HepG2 (cell line): ENCODE measurements around the gene SRSF3. TPM values are rescaled to one million over a fixed set of nuclear protein-coding genes. Genes with fewer than 3 reads are reported as not detected.

ENCODE experiments used
- CREB3 ChIP-seq: sonication (generic); formaldehyde crosslinking; IDR thresholded peaks from 2 replicates; pipeline ENCODE4 v1.5.0; 2020; ENCODE audit warnings: missing genetic modification reagents
- HDAC1 ChIP-seq: sonication (generic); formaldehyde crosslinking; IDR thresholded peaks from 2 replicates; pipeline ENCODE4 v1.5.1; 2020; ENCODE audit warnings: mild to moderate bottlenecking, missing genetic modification reagents
- KDM6A ChIP-seq: IDR thresholded peaks from 2 replicates; pipeline ENCODE4 v1.6.1; 2016; ENCODE audit warnings: low read depth
- MYNN ChIP-seq: sonication (generic); formaldehyde crosslinking; IDR thresholded peaks from 2 replicates; pipeline ENCODE4 v1.4.0; 2020; ENCODE audit warnings: mild to moderate bottlenecking, low read depth, missing genetic modification reagents
- SIN3A ChIP-seq: IDR thresholded peaks from 2 replicates; pipeline ENCODE4 v1.6.1; 2011; ENCODE audit warnings: low read depth, mild to moderate bottlenecking, control low read depth, low read length, borderline replicate concordance
- SNAPC4 ChIP-seq: sonication (generic); formaldehyde crosslinking; IDR thresholded peaks from 2 replicates; pipeline ENCODE4 v1.4.0; 2020; ENCODE audit warnings: mild to moderate bottlenecking, missing genetic modification reagents
- SPEN ChIP-seq: sonication (generic); formaldehyde crosslinking; IDR thresholded peaks from 2 replicates; pipeline ENCODE4 v1.5.1; 2020; ENCODE audit warnings: low read depth, mild to moderate bottlenecking, missing genetic modification reagents
- ZC3H4 ChIP-seq: sonication (generic); formaldehyde crosslinking; IDR thresholded peaks from 2 replicates; pipeline ENCODE4 v1.4.0; 2020; ENCODE audit warnings: missing genetic modification reagents, borderline replicate concordance
- ZNF143 ChIP-seq: sonication (generic); formaldehyde crosslinking; IDR thresholded peaks from 2 replicates; pipeline ENCODE4 v1.4.0; 2020; ENCODE audit warnings: missing genetic modification reagents
- ZNF431 ChIP-seq: sonication (generic); formaldehyde crosslinking; IDR thresholded peaks from 2 replicates; pipeline ENCODE4 v1.9.0; 2022; ENCODE audit warnings: missing genetic modification reagents, low read depth, mild to moderate bottlenecking, borderline replicate concordance
- ZNF446 ChIP-seq: sonication (generic); formaldehyde crosslinking; IDR thresholded peaks from 2 replicates; pipeline ENCODE4 v1.5.0; 2020; ENCODE audit warnings: mild to moderate bottlenecking, missing genetic modification reagents
- ZNF576 ChIP-seq: sonication (generic); formaldehyde crosslinking; IDR thresholded peaks from 2 replicates; pipeline ENCODE4 v1.4.0; 2020; ENCODE audit warnings: mild to moderate bottlenecking, missing genetic modification reagents
- ZNF761 ChIP-seq: sonication (generic); formaldehyde crosslinking; conservative IDR thresholded peaks from 2 replicates; pipeline ENCODE4 v1.4.0; 2020; ENCODE audit warnings: mild to moderate bottlenecking, missing genetic modification reagents
- polyA plus RNA-seq, 8 experiments: library from polyadenylated mRNA; depleted of rRNA in 3 of 8; stranded (reverse) in 7 of 8; unstranded in 1 of 8; fragments of >200 nt; fragmentation: Illumina TruSeq in 4 of 8; extraction: Trizol in 4 of 8; gene quantifications; 2 replicates each; pipeline versions ENCODE4 v1.2.1 to v1.2.3, GENCODE V29; 2011 to 2016; ENCODE audit warnings: low read depth in 4 of 8, missing spikeins in 1 of 8, mixed read lengths in 1 of 8; ENCODE audit not compliant: insufficient read depth in 1 of 8
- total RNA-seq, 5 experiments: library from RNA; depleted of rRNA; stranded (reverse); fragments of >200 nt; fragmentation: Illumina TruSeq; extraction: Trizol; gene quantifications; 2 replicates each; pipeline ENCODE4 v1.2.3, GENCODE V29; 2016; ENCODE audit warnings: low read depth in 1 of 5
- TF ChIP-seq, protein P1 (sequence below): IDR thresholded peaks from 2 replicates; pipeline ENCODE4 v1.6.1; 2018; ENCODE audit warnings: missing genetic modification reagents, mild to moderate bottlenecking, missing compliant biosample characterization
- TF ChIP-seq, protein P2 (sequence below), 2 experiments: sonication (generic) in 1 of 2; formaldehyde crosslinking in 1 of 2; IDR thresholded peaks; 2 replicates each; pipeline versions ENCODE4 v1.4.0 to v1.6.1; 2018 to 2020; ENCODE audit warnings: missing genetic modification reagents in 2 of 2, borderline replicate concordance in 1 of 2, low read depth in 1 of 2, mild to moderate bottlenecking in 1 of 2, missing biosample characterization in 1 of 2
- TF ChIP-seq, protein P3 (sequence below): sonication (generic); formaldehyde crosslinking; IDR thresholded peaks from 2 replicates; pipeline ENCODE4 v1.5.0; 2020; ENCODE audit warnings: missing genetic modification reagents, mild to moderate bottlenecking, borderline replicate concordance
- TF ChIP-seq, protein P4 (sequence below): sonication (generic); formaldehyde crosslinking; conservative IDR thresholded peaks from 2 replicates; pipeline ENCODE4 v1.4.0; 2020; ENCODE audit warnings: missing genetic modification reagents

SRSF3 gene
- total and polyA plus RNA-seq, 2 of the 13 experiments (the other 11 are each of a cell fraction or from before 2014, with no cell fraction given), result 206 to 684 TPM

DNA sequence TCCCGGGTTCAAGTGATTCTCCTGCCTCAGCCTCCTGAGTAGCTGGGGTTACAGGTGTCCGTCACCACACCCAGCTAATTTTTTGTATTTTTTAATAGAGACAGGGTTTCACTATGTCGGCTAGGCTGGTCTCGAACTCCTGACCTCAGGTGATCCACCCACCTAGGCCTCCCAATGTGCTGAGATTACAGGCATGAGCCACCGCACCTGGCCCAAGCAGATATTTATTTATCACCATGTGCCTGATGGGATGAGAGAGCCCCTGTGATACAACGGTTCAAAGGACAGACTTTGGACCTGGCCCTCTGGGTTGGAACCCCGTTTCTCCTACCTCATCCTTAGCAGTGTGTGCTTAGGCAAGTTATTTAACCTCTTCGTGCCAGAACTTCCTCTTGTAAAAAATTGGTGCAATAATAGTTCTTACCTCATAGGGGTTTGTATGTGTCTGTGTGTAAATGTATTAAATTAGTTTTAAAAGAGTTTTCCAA is 27.7 kb upstream of the SRSF3 start (continued):
- TF ChIP-seq, protein P1, sequence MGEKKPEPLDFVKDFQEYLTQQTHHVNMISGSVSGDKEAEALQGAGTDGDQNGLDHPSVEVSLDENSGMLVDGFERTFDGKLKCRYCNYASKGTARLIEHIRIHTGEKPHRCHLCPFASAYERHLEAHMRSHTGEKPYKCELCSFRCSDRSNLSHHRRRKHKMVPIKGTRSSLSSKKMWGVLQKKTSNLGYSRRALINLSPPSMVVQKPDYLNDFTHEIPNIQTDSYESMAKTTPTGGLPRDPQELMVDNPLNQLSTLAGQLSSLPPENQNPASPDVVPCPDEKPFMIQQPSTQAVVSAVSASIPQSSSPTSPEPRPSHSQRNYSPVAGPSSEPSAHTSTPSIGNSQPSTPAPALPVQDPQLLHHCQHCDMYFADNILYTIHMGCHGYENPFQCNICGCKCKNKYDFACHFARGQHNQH, result peak; percentile 80
- TF ChIP-seq, protein P2, sequence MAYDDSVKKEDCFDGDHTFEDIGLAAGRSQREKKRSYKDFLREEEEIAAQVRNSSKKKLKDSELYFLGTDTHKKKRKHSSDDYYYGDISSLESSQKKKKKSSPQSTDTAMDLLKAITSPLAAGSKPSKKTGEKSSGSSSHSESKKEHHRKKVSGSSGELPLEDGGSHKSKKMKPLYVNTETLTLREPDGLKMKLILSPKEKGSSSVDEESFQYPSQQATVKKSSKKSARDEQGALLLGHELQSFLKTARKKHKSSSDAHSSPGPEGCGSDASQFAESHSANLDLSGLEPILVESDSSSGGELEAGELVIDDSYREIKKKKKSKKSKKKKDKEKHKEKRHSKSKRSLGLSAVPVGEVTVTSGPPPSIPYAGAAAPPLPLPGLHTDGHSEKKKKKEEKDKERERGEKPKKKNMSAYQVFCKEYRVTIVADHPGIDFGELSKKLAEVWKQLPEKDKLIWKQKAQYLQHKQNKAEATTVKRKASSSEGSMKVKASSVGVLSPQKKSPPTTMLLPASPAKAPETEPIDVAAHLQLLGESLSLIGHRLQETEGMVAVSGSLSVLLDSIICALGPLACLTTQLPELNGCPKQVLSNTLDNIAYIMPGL (CRISPR knock-in tag; IDR thresholded peaks at IDR 0.05; ENCODE audit: borderline replicate concordance in 1 of 2, low read depth in 1 of 2), result peak; percentile 38 to 52; a peak in 2 of 4 replicates
- TF ChIP-seq, protein P3, sequence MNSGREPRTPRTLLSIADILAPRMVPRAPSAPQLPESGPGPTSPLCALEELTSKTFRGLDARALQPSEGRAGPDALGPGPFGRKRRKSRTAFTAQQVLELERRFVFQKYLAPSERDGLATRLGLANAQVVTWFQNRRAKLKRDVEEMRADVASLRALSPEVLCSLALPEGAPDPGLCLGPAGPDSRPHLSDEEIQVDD (CRISPR knock-in tag), result no peak
- TF ChIP-seq CREB3 (no peak), SPEN (CRISPR knock-in tag) (peak; percentile 55; the same call in 1 of the 2 replicates), HDAC1 (CRISPR knock-in tag) (peak; percentile 81), ZNF446 (CRISPR knock-in tag) (no peak), MYNN (CRISPR knock-in tag) (no peak), KDM6A (CRISPR knock-in tag) (peak; percentile 85), ZNF761 (CRISPR knock-in tag) (no peak), ZNF431 (CRISPR knock-in tag) (no peak), SNAPC4 (0 out of 2 replicates have a peak, but pooled peaks have one; percentile 56), ZNF143 (CRISPR knock-in tag) (peak; percentile 67), ZC3H4 (no peak), ZNF576 (0 out of 2 replicates have a peak, but pooled peaks have one; percentile 36), SIN3A (0 out of 2 replicates have a peak, but pooled peaks have one; percentile 36)
- TF ChIP-seq, protein P4, sequence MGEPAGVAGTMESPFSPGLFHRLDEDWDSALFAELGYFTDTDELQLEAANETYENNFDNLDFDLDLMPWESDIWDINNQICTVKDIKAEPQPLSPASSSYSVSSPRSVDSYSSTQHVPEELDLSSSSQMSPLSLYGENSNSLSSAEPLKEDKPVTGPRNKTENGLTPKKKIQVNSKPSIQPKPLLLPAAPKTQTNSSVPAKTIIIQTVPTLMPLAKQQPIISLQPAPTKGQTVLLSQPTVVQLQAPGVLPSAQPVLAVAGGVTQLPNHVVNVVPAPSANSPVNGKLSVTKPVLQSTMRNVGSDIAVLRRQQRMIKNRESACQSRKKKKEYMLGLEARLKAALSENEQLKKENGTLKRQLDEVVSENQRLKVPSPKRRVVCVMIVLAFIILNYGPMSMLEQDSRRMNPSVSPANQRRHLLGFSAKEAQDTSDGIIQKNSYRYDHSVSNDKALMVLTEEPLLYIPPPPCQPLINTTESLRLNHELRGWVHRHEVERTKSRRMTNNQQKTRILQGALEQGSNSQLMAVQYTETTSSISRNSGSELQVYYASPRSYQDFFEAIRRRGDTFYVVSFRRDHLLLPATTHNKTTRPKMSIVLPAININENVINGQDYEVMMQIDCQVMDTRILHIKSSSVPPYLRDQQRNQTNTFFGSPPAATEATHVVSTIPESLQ (CRISPR knock-in tag), result no peak
